ENCODE results near the gene TBC1D22B. TPM values are rescaled to one million over a fixed set of nuclear protein-coding genes. Genes with fewer than 3 reads are reported as not detected.

The TBC1D22B gene
- total and polyA plus RNA-seq, 9 of the 15 experiments (the other 6 are each of a cell fraction or from before 2014, with no cell fraction given), result 4.8 to 24.2 (median 13.5) TPM

- BruUV-seq (replicated peaks), result no TSS peak
- TF ChIP-seq CTCF (IDR thresholded peaks at IDR 0.05 in 2 of 3, conservative IDR thresholded peaks at IDR 0.05 in 1 of 3; ENCODE audit: insufficient read depth in 2 of 3, low read depth in 1 of 3, low read length in 3 of 3) (no peak), PTRF (tag; IDR thresholded peaks at IDR 0.05) (no peak), ESRRB (CRISPR knock-in tag; IDR thresholded peaks at IDR 0.05; ENCODE audit: borderline replicate concordance) (no peak), RHOXF2B (CRISPR knock-in tag; conservative IDR thresholded peaks at IDR 0.05) (no peak), ZNF133 (CRISPR knock-in tag; IDR thresholded peaks at IDR 0.05) (no peak), THRAP3 (IDR thresholded peaks at IDR 0.05; ENCODE audit: borderline replicate concordance) (no peak), ZNF174 (CRISPR knock-in tag; IDR thresholded peaks at IDR 0.05) (no peak), ARHGAP35 (IDR thresholded peaks at IDR 0.05; ENCODE audit: partially characterized antibody) (no peak), TEAD4 (IDR thresholded peaks at IDR 0.05; ENCODE audit: low read length) (no peak), TEAD4 (CRISPR knock-in tag; IDR thresholded peaks at IDR 0.05; ENCODE audit: borderline replicate concordance) (no peak), XRCC3 (IDR thresholded peaks at IDR 0.05) (no peak), NUFIP1 (IDR thresholded peaks at IDR 0.05; ENCODE audit: partially characterized antibody) (no peak), NELFE (IDR thresholded peaks at IDR 0.05; ENCODE audit: insufficient read depth, insufficient read length) (no peak), TAL1 (IDR thresholded peaks at IDR 0.05) (no peak)
- TF ChIP-seq, protein P1, sequence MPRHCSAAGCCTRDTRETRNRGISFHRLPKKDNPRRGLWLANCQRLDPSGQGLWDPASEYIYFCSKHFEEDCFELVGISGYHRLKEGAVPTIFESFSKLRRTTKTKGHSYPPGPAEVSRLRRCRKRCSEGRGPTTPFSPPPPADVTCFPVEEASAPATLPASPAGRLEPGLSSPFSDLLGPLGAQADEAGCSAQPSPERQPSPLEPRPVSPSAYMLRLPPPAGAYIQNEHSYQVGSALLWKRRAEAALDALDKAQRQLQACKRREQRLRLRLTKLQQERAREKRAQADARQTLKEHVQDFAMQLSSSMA (CRISPR knock-in tag; IDR thresholded peaks at IDR 0.05), result no peak
- ChIA-PET CTCF (ENCODE audit: low intra/inter-chr PET ratio) (no interaction called here), POLR2A (interaction anchor here (0.8 kb wide), 1 partner anchor 1217 kb away, joined by 3 read pairs; no protein-coding TSS in a partner anchor)
- 0 out of 4 replicates have a peak overlapping the region, but pooled peaks of 1 of the 2 experiments have one; percentile 21 for H3K9ac ChIP-seq (ENCODE audit: insufficient read depth in 1 of 2, low read depth in 2 of 2, low read length in 2 of 2)
- 93% methylated on average over 13 of the region's 13 CpGs for WGBS (ENCODE audit: insufficient coverage, low coverage, missing lambda C conversion rate)
- no peaks in the 10 kb centered on the region for H3K79me2 ChIP-seq (ENCODE audit: control insufficient read depth, insufficient read depth, low read length)
- intact Hi-C loops (cut with micrococcal nuclease) (no loop called here), in situ Hi-C loops (cut with MboI) (no loop called here)
- FAIRE-seq (no peak), DNase-seq (ENCODE audit: extremely low read depth in 1 of 4, low spot score in 3 of 4) (no peak), ATAC-seq (no peak)
- H2AFZ ChIP-seq (ENCODE audit: low read depth, low read length), result no peak overlapping the region
- no peak overlapping the region for H3K4me2 ChIP-seq (ENCODE audit: insufficient read depth, low read length)
- H3K36me3 ChIP-seq (ENCODE audit: control insufficient read depth, insufficient read depth, low read length), result peaks cover 41% of the 10 kb centered on the region; the same call in 2 of the 3 replicates
- no peaks in the 10 kb centered on the region for H4K20me1 ChIP-seq (replicated peaks; ENCODE audit: control insufficient read depth, insufficient read depth, low read length)
- no peaks in the 10 kb centered on the region for H3K27me3 ChIP-seq (ENCODE audit: control insufficient read depth in 2 of 2, insufficient read depth in 2 of 2, low read length in 2 of 2)
- no peak overlapping the region for H3K27ac ChIP-seq (ENCODE audit: extremely low read depth, low read depth, low read length)
- H3K9me3 ChIP-seq (replicated peaks; ENCODE audit: control insufficient read depth, insufficient read depth, low read depth, low read length), result no peaks in the 10 kb centered on the region
- no peaks in the 10 kb centered on the region for H3K9me1 ChIP-seq (ENCODE audit: control insufficient read depth, insufficient read depth, low read length)
- no peaks in the 10 kb centered on the region for H3K4me1 ChIP-seq (replicated peaks in 1 of 2; ENCODE audit: control insufficient read depth in 2 of 2, insufficient read depth in 2 of 2, low read length in 2 of 2)
- H3K4me3 ChIP-seq, result no peak overlapping the region
Observed at GRCh38 chr6:37331047-37331446, 73.5 kb downstream of the TBC1D22B start.
